ENCODE data around the gene DLGAP1.

The DLGAP1 gene

GRCh38 chr18:3649633-3650426 is 805.3 kb downstream of the DLGAP1 start:
- DNase-seq = no peak

- DNase-seq = no peak
These were observed 805.9 kb downstream of the DLGAP1 start for GRCh38 chr18:3649135-3649632.

- no peak for DNase-seq
These were observed 806.5 kb downstream of the DLGAP1 start for GRCh38 chr18:3648641-3649040.

- DNase-seq = no peak
These were observed 806.9 kb downstream of the DLGAP1 start for GRCh38 chr18:3648200-3648599.

- DNase-seq = no peak
These were observed 807.5 kb downstream of the DLGAP1 start for GRCh38 chr18:3647636-3648035.

- DNase-seq = no peak
These were observed 809.5 kb downstream of the DLGAP1 start for GRCh38 chr18:3645384-3646156.

GRCh38 chr18:3634250-3634939 is 820.7 kb downstream of the DLGAP1 start:
- DNase-seq = no peak

DNA sequence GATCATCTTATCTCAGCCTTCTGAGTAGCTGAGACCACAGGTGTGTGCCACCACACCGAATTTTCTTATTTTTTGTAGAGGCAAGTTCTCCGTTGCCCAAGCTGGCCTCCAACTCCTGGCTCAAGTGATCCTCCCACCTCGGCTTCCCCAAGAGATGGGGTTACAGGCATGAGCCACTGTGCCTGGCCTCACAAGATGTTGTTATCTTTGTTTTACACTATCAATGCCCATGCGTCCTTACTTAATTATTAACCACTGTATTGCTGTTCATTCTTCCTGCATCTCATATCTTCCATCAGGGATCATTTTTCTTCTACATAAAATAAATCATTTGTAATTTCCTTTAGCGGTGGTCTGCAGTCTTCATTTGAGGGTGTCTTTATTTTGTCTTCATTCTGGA is 823.2 kb downstream of the DLGAP1 start:
- no peak for DNase-seq

- DNase-seq = no peak
These were observed 828.1 kb downstream of the DLGAP1 start for GRCh38 chr18:3626929-3627458.

DNA sequence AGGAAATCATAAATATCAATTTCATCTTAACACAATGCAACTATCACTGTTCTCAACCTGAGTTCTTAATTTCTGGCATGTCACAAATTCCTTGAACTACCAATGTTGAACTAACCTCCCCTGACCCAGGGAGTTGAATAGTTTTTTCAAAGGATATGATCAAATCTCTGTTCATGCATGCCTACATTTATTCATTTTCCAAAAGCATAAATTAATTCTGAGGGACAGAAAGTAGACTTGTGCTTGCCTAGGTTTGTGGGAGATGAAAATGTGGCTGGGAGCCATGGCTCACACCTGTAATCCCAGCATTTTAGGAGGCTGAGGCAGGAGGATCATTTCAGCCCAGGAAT is 829.4 kb downstream of the DLGAP1 start:
- no peak for DNase-seq

DNA sequence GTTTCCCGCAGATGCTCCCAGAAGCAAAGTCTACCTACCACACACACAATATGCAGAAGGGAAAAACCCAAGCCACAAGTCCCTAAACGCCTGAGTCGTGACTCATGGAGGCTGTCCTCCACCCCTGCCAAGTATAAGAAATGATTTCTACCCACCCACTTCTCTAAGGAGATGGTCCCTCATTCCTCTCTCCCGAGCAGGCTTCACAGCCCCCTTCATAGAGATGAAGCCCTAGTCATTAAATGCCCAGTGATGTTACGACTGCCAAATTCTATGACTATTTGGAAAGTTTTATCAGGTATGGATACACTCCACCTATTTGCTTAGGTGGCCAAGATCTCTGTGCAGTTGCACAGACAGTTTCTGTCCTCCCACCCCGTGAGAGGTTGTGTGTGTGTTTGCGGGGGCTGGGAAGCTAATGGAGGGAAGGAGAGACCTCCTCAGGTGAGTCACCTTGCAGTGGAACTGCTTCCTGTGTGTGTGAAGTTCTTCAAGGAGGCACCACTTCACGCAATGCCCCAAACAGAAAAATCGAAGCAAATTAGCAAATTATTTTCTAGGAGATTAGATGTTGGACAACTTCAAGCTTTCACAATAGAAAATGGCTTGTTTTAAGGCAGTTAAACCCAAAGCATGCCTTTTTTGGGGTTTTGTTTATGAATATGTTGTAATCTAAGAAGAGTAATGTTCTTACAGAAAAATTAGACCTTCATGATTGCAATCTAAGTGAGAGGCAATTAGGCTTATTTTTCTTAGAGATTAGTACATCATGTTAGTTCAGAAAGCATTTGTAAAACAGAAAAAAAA is 830.0 kb downstream of the DLGAP1 start:
- DNase-seq = no peak

DNA sequence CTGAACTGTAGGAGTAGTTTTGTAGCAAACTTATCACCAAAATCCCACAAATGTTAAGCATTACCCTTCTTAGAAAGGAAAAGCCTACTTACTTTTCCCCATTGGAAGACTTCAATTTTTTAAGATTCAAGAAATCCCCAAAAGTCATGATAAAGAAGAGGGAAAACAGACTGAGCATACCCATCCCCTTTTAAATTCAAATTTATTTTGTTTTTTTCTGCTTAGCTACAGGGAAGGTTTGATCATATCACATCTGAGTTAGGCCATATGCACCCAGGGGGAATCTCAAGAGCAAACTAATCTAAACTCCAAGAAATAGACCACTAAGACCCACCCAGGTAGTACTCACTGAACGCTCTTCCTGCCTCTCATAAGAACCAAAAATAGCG is 830.6 kb downstream of the DLGAP1 start:
- DNase-seq = no peak

DNA sequence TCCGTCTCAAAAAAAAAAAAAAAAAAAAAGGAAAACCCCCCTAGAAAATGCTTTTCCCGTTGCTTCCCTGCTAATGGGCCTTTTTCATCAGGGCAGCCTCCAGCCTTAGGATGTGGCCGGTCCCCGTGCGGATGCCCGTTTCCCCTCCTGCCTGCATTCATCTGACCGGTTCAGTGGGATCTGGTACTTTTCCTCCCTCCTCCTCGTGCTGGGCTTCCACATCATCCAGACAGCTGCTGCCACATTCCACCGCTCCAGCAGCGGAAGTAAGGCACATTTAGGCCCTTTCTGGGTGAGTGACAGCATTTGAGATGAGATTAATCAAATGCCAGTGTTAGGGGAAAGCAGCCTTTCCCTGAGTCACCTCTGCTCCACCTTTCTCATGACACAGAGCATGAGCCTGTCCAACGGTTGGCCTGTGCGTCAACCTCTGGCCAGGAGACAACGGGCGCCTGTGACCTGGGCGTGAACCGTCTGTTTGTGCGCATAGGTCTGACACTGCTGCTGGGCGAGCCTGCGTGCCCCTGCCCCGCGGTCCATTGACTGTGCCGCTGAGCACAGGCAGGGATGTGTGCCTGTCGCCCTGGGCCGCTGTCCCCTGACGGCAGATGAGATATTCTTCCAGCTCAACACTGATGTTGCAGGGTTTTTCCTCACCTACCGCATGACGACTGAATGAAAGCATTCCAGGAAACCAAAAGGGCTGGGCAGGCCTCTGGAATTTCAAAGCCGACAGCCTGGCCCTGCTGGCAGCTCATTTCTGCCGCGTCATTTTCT is 831.1 kb downstream of the DLGAP1 start:
- no peak for DNase-seq

DNA sequence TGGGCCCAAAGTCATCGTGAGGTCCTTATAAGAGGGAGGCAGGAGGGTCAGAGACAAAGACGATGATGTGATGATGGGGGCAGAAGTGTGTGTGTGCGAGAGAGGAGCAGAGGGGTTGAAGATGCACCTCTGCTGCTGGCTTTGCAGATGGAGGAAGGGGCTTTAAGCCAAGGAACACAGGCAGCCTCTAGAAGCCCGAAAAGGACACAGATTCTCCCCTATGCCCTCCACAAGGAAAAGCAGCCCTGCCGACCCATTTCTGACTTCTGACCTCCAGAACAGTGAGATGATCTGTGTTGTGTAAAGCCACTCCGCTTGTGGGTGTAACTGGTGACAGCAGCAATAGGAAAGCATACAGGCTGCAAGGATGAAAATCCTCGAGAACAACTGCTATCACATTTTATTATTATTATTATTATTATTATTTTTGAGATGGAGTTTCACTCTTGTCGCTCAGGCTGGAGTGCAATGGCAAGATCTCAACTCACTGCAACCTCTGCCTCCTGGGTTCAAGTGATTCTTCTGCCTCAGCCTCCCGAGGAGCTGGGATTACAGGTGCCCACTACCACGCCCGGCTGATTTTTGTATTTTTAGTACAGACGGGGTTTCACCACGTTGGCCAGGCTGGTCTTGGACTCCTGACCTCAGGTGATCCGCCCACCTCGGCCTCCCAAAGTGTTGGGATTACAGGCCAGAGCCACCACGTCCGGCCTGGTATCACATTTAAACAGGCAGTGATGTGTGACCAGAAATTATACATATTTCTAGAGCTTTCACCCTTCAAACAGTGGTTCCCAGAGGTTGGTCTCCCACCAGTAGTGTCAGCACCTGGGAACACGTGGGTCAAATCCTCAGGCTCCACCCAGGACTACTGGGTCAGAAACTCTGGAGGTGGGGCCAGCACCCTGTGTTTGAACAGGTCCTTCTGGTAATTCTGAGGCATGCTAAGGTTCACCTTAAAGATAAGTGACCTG is 834.7 kb downstream of the DLGAP1 start:
- DNase-seq = no peak

DNA sequence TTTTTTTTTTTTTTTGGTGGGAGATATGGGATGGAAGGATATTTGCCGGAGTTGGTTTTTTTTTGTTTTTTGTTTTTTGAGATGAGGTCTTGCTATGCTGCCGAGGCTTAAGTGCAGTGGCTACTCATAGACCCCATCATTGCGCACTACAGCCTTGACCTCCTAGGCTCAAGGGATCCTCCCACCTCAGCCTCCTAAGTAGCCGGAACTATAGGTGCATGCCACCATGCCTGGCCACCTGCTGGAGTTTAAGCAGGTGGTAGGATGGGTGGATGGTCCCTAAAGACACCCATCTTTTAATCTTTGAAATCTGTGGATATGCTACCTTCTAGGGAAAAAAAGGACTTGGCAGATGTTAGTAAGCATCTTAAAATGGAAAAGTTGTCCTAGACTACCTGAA is 835.4 kb downstream of the DLGAP1 start:
- DNase-seq = no peak

GRCh38 chr18:3619222-3619621 is 835.9 kb downstream of the DLGAP1 start:
- DNase-seq = no peak

DNA sequence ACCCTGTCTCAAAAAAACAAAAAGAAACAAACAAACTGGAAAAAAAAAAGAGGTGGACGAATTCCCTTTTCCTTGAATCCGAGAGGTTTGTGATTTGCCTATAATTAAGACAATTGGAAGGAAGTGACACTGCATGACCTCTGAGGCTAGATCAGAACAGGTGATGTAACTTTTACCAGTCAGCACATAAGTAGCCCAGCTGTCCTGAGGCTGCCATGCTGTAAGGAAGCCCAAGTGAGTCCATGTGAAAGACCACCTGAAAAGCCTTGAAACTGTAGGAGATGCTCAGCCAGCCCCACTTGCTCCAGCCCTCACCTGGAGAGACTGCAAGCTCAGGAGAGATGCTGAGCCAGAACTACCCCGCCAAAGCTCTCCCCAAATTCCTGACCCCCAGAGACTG is 838.4 kb downstream of the DLGAP1 start:
- DNase-seq = no peak

DNA sequence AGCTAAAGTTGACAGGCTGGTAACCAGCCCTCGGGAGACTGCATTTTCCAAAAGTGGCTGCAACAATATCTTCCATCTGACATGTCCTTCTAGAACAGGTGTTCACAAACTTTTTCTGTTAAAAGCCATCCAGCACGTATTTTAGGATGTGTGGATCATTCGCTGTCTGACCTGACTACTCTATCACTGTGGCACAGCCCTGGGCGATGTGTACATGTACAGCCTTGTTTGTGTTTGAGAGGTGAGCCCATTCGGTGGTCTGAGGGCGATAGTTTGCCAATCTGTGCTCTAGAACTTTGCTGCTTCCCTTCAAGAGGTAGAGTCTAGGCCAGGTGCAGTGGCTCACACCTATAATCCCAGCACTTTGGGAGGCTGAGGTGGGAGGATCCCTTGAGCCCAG is 839.0 kb downstream of the DLGAP1 start:
- no peak for DNase-seq

- DNase-seq = no peak
These were observed 839.6 kb downstream of the DLGAP1 start for GRCh38 chr18:3615374-3615985.

DNA sequence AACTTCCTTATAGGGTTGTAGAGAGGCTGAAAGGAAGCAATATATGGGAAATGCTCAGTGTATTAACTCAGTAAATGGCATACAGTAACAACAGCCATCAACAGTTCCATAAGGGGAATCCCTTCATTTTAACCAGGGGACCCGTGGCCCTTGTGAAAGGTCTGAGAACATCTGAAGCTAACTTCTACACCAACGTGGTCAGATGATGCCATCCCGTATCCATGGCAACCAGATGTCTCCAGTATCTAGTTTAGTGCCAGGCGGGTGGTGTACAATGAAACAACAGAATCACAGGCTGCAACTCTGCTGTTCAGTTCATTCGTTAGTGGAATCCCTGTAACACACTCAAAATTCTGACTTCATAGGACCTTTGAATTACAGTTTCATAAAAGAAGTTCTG is 842.8 kb downstream of the DLGAP1 start:
- no peak for DNase-seq
